H9 (cell line): ENCODE data around the gene PXN. TPM values are rescaled to one million over a fixed set of nuclear protein-coding genes. Genes with fewer than 3 reads are reported as not detected.
"Not testable (repeated sequence)": the region's sequence is repeated elsewhere in the genome, so short reads cannot be mapped to it uniquely, and the experiment has no call there.

Experiments
- DNase-seq: peaks from one replicate; pipeline ENCODE4 v3.0.0-alpha.2; 2017
- H2AFZ ChIP-seq: one replicate; pipeline ENCODE4 v1.6.1; 2013; ENCODE audit warnings: mild to moderate bottlenecking, low read length, control low read depth, moderate library complexity
- H2AK5ac ChIP-seq: 2 replicates; pipeline ENCODE4 v1.6.1; 2013; ENCODE audit warnings: low read length, control low read depth, mixed read lengths; ENCODE audit not compliant: insufficient read length
- H2BK120ac ChIP-seq: one replicate; pipeline ENCODE4 v1.6.1; 2013; ENCODE audit warnings: low read depth, mild to moderate bottlenecking, low read length, control low read depth, inconsistent platforms; ENCODE audit not compliant: poor library complexity, severe bottlenecking
- H2BK12ac ChIP-seq: 2 replicates; pipeline ENCODE4 v1.6.1; 2013; ENCODE audit warnings: low read length, control low read depth, mixed read lengths, low read depth; ENCODE audit not compliant: insufficient read length
- H2BK15ac ChIP-seq: 2 replicates; pipeline ENCODE4 v1.6.1; 2013; ENCODE audit warnings: low read depth, low read length, control low read depth
- H2BK20ac ChIP-seq: one replicate; pipeline ENCODE4 v1.6.1; 2013; ENCODE audit warnings: low read depth, mild to moderate bottlenecking, low read length, control low read depth, inconsistent platforms; ENCODE audit not compliant: poor library complexity, severe bottlenecking
- H2BK5ac ChIP-seq: 2 replicates; pipeline ENCODE4 v1.6.1; 2013; ENCODE audit warnings: low read length, control low read depth, mixed read lengths; ENCODE audit not compliant: insufficient read length
- H3K14ac ChIP-seq: 2 replicates; pipeline ENCODE4 v1.6.1; 2013; ENCODE audit warnings: low read length, control low read depth; ENCODE audit not compliant: insufficient read depth
- H3K18ac ChIP-seq: 2 replicates; pipeline ENCODE4 v1.6.1; 2013; ENCODE audit warnings: low read depth, mild to moderate bottlenecking, mixed read lengths, low read length, control low read depth; ENCODE audit not compliant: insufficient read length
- H3K23ac ChIP-seq: 2 replicates; pipeline ENCODE4 v1.6.1; 2013; ENCODE audit warnings: low read length, control low read depth, mixed read lengths, low read depth; ENCODE audit not compliant: insufficient read length
- H3K23me2 ChIP-seq: 2 replicates; pipeline ENCODE4 v1.6.1; 2013; ENCODE audit warnings: low read depth, mild to moderate bottlenecking, mixed read lengths, low read length, control low read depth; ENCODE audit not compliant: insufficient read length, poor library complexity, severe bottlenecking
- H3K27ac ChIP-seq: 2 replicates; pipeline ENCODE4 v1.5.1; 2013; ENCODE audit warnings: low read length, control low read depth, mixed read lengths, low read depth; ENCODE audit not compliant: insufficient read length
- H3K27me3 ChIP-seq: 2 replicates; pipeline ENCODE4 v1.6.1; 2013; ENCODE audit warnings: low read length, control low read depth, inconsistent platforms; ENCODE audit not compliant: insufficient read depth
- H3K4ac ChIP-seq: 2 replicates; pipeline ENCODE4 v1.6.1; 2013; ENCODE audit warnings: low read depth, mild to moderate bottlenecking, control low read depth, inconsistent platforms, low read length, moderate library complexity
- H3K4me1 ChIP-seq: 2 replicates; pipeline ENCODE4 v1.6.1; 2013; ENCODE audit warnings: low read length, control low read depth, inconsistent platforms; ENCODE audit not compliant: insufficient read depth
- H3K4me2 ChIP-seq: 2 replicates; pipeline ENCODE4 v1.6.1; 2013; ENCODE audit warnings: low read length, control low read depth, mixed read lengths; ENCODE audit not compliant: insufficient read length, insufficient read depth
- H3K56ac ChIP-seq: 2 replicates; pipeline ENCODE4 v1.6.1; 2013; ENCODE audit warnings: low read depth, mild to moderate bottlenecking, mixed read lengths, low read length, control low read depth; ENCODE audit not compliant: insufficient read length
- H3K79me1 ChIP-seq: 2 replicates; pipeline ENCODE4 v1.6.1; 2013; ENCODE audit warnings: low read depth, mild to moderate bottlenecking, moderate library complexity, low read length, control low read depth, inconsistent platforms; ENCODE audit not compliant: insufficient read depth, poor library complexity, severe bottlenecking
- H3K79me2 ChIP-seq: 2 replicates; pipeline ENCODE4 v1.6.1; 2013; ENCODE audit warnings: low read length, control low read depth, inconsistent platforms; ENCODE audit not compliant: insufficient read depth
- H3K9ac ChIP-seq: 2 replicates; pipeline ENCODE4 v1.6.1; 2013; ENCODE audit warnings: low read length, control low read depth, mixed read lengths; ENCODE audit not compliant: insufficient read length; ENCODE audit errors: extremely low read depth
- H3K9me3 ChIP-seq: one replicate; pipeline ENCODE4 v1.6.1; 2013; ENCODE audit warnings: low read depth, low read length, inconsistent platforms; ENCODE audit not compliant: control insufficient read depth
- H3T11ph ChIP-seq: one replicate; pipeline ENCODE4 v1.6.1; 2013; ENCODE audit warnings: mild to moderate bottlenecking, low read length, control low read depth, inconsistent platforms
- H4K20me1 ChIP-seq: one replicate; pipeline ENCODE4 v1.6.1; 2013; ENCODE audit not compliant: control insufficient read depth, insufficient read length, insufficient read depth
- H4K5ac ChIP-seq: 2 replicates; pipeline ENCODE4 v1.6.1; 2013; ENCODE audit warnings: low read depth, mild to moderate bottlenecking, mixed read lengths, low read length, control low read depth; ENCODE audit not compliant: insufficient read length
- H4K8ac ChIP-seq: replicated peaks from 2 replicates; pipeline ENCODE4 v1.6.1; 2013; ENCODE audit warnings: low read length, control low read depth, mixed read lengths, low read depth; ENCODE audit not compliant: insufficient read length
- H4K91ac ChIP-seq: 2 replicates; pipeline ENCODE4 v1.6.1; 2013; ENCODE audit warnings: low read depth, mild to moderate bottlenecking, moderate library complexity, mixed read lengths, low read length, control low read depth; ENCODE audit not compliant: insufficient read length
- H3K27ac Mint-ChIP-seq, 3 experiments: 2 replicates in 2 of 3; 3 replicates in 1 of 3; pipeline ENCODE4 v1.8.0; 2020 to 2021; ENCODE audit warnings: mixed read lengths in 3 of 3, mild to moderate bottlenecking in 1 of 3, moderate library complexity in 1 of 3
- H3K27me3 Mint-ChIP-seq: 2 replicates; pipeline ENCODE4 v1.8.0; 2021; ENCODE audit warnings: low read depth, mild to moderate bottlenecking, moderate library complexity, mixed read lengths
- H3K36me3 Mint-ChIP-seq, 3 experiments: 2 replicates in 2 of 3; 3 replicates in 1 of 3; pipeline ENCODE4 v1.8.0; 2020 to 2021; ENCODE audit warnings: low read depth in 3 of 3, mixed read lengths in 3 of 3; ENCODE audit not compliant: insufficient read depth in 1 of 3
- H3K4me1 Mint-ChIP-seq, 2 experiments: 2 replicates each; pipeline ENCODE4 v1.8.0; 2020; ENCODE audit warnings: mixed read lengths in 2 of 2
- H3K4me3 Mint-ChIP-seq, 2 experiments: 2 replicates in 1 of 2; 3 replicates in 1 of 2; pipeline ENCODE4 v1.8.0; 2020 to 2021; ENCODE audit warnings: mild to moderate bottlenecking in 2 of 2, mixed read lengths in 2 of 2, moderate library complexity in 1 of 2
- H3K9me3 Mint-ChIP-seq, 2 experiments: 2 replicates in 1 of 2; 3 replicates in 1 of 2; pipeline ENCODE4 v1.8.0; 2020; ENCODE audit warnings: mild to moderate bottlenecking in 2 of 2, mixed read lengths in 2 of 2, moderate library complexity in 1 of 2
- WGBS: extraction: QIAGEN DNeasy Blood & Tissue Kit; methylation state at CpG from one replicate; pipeline ENCODE4 v1.1.7; 2013; ENCODE audit warnings: missing lambda C conversion rate, low lambda C conversion rate, mixed read lengths; ENCODE audit not compliant: insufficient read length; ENCODE audit errors: extremely low coverage; 5-methylcytosine and 5-hydroxymethylcytosine counted together
- total RNA-seq: library from RNA; stranded (reverse); gene quantifications from 2 replicates; pipeline ENCODE4 v1.2.1, GENCODE V29; 2021
- TF ChIP-seq, protein P1 (sequence below): fragments of 200-600 bp; sonication (generic); conservative IDR thresholded peaks from 3 replicates; pipeline ENCODE4 v1.8.0; 2021; ENCODE audit warnings: antibody characterized with exemption, mild to moderate bottlenecking

The PXN gene
- total RNA-seq, 1 experiment from 2014 or later = 92.8 TPM

DNA sequence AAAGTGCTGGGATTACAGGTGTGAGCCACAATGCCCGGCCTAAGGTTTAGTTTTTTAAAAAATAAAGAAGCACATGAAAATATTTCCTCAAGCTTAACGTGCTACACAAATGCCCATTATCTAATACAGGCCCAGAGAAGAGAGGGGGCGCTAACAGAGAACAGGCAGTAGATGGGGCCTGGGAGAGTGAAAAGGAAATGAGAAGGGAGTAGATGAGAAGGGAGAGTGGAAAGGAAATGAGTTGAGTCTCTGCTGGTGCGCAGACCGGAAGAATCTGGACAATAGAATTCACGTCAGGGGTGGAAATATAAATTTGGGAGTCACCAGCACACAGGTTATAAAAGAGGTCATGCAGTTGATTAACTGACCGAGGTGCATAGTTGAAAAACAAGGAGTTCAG lies 10.7 kb downstream of the PXN start:
- Histone ChIP-seq H3K9ac (no peak overlapping the region), H4K20me1 (no peaks in the 10 kb centered on the region), H3K4me2 (no peak overlapping the region), H3K4ac (no peak overlapping the region), H4K91ac (no peak overlapping the region), H4K8ac (no peak overlapping the region), H2AK5ac (no peak overlapping the region), H3K27me3 (no peaks in the 10 kb centered on the region), H4K5ac (no peak overlapping the region), H3K23ac (no peak overlapping the region), H3K14ac (no peak overlapping the region), H3K18ac (no peak overlapping the region), H3T11ph (no peak overlapping the region), H2BK5ac (no peak overlapping the region), H3K56ac (no peak overlapping the region), H2BK120ac (no peak overlapping the region), H2BK20ac (no peak overlapping the region), H3K79me1 (peaks cover 3% of the 10 kb centered on the region), H3K4me1 (peaks cover 8% of the 10 kb centered on the region; the same call in 1 of the 2 replicates), H2AFZ (no peak overlapping the region), H3K23me2 (no peaks in the 10 kb centered on the region), H3K9me3 (no peaks in the 10 kb centered on the region), H3K79me2 (peaks cover 28% of the 10 kb centered on the region; the same call in 1 of the 2 replicates), H2BK15ac (no peak overlapping the region), H2BK12ac (no peak overlapping the region), H3K27ac (no peak overlapping the region)
- H3K9me3 Mint-ChIP-seq = no peaks in the 10 kb centered on the region
- H3K27me3 Mint-ChIP-seq = no peaks in the 10 kb centered on the region
- TF ChIP-seq, protein P1, sequence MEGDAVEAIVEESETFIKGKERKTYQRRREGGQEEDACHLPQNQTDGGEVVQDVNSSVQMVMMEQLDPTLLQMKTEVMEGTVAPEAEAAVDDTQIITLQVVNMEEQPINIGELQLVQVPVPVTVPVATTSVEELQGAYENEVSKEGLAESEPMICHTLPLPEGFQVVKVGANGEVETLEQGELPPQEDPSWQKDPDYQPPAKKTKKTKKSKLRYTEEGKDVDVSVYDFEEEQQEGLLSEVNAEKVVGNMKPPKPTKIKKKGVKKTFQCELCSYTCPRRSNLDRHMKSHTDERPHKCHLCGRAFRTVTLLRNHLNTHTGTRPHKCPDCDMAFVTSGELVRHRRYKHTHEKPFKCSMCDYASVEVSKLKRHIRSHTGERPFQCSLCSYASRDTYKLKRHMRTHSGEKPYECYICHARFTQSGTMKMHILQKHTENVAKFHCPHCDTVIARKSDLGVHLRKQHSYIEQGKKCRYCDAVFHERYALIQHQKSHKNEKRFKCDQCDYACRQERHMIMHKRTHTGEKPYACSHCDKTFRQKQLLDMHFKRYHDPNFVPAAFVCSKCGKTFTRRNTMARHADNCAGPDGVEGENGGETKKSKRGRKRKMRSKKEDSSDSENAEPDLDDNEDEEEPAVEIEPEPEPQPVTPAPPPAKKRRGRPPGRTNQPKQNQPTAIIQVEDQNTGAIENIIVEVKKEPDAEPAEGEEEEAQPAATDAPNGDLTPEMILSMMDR = peak; percentile 52
- peak overlapping the region; percentile 34 to 73 (median 67); a peak in 6 of 7 replicates for H3K27ac Mint-ChIP-seq
- no CpG with 5 or more reads among the region's 7 CpGs for WGBS
- H3K36me3 Mint-ChIP-seq = peaks cover 2 to 20% (median 6%) of the 10 kb centered on the region in 3 experiments; a peak in 6 of 7 replicates
- no peak overlapping the region for H3K4me3 Mint-ChIP-seq
- peaks cover 48 to 50% of the 10 kb centered on the region in 2 experiments for H3K4me1 Mint-ChIP-seq
- DNase-seq = peak; percentile 45

GRCh38 chr12:120253313-120253712 lies 12.2 kb downstream of the PXN start:
- not testable (repeated sequence) for H2BK5ac ChIP-seq, H2BK120ac ChIP-seq, H3K18ac ChIP-seq, H2BK20ac ChIP-seq, H2BK15ac ChIP-seq, H3K27me3 ChIP-seq, H3K9me3 ChIP-seq, H4K5ac ChIP-seq, H3K14ac ChIP-seq, H3T11ph ChIP-seq, H3K56ac ChIP-seq, H3K23ac ChIP-seq, H2BK12ac ChIP-seq, H2AK5ac ChIP-seq, H4K8ac ChIP-seq, H3K27ac ChIP-seq, H4K91ac ChIP-seq, H3K4me1 ChIP-seq, DNase-seq, H3K4ac ChIP-seq, H3K4me2 ChIP-seq, H3K4me3 Mint-ChIP-seq, H3K23me2 ChIP-seq, H3K9ac ChIP-seq, H3K9me3 Mint-ChIP-seq, H3K79me1 ChIP-seq, H4K20me1 ChIP-seq, H3K27me3 Mint-ChIP-seq, H3K27ac Mint-ChIP-seq, H2AFZ ChIP-seq
- Mint-ChIP-seq H3K4me1 (peaks cover 41 to 50% of the 10 kb centered on the region in 2 experiments), H3K36me3 (peaks cover 2 to 20% (median 6%) of the 10 kb centered on the region in 3 experiments; a peak in 6 of 7 replicates)
- no CpG with 5 or more reads among the region's 6 CpGs for WGBS
- peaks cover 32% of the 10 kb centered on the region; the same call in 1 of the 2 replicates for H3K79me2 ChIP-seq
